HT1080 (cell line): ENCODE measurements around the gene SCAMP5. TPM values are rescaled to one million over a fixed set of nuclear protein-coding genes. Genes with fewer than 3 reads are reported as not detected.
A peak's percentile ranks its signal among the peaks of the same experiment; 100 is the strongest.

Source experiments
- DNase-seq: peaks from one replicate; pipeline ENCODE4 v3.0.0-alpha.2; 2015; ENCODE audit warnings: low read depth
- total RNA-seq: library from RNA; depleted of rRNA; stranded (reverse); fragments of >200 nt; shearing (Covaris generic); gene quantifications from 2 replicates; pipeline ENCODE4 v1.2.3, GENCODE V29; 2014

The SCAMP5 gene
- total RNA-seq, 1 experiment from 2014 or later = 1.8 TPM

GRCh38 chr15:75021341-75021740 is 26.0 kb downstream of the SCAMP5 start:
- no peak for DNase-seq

- no peak for DNase-seq
Observed at GRCh38 chr15:75022783-75023180, 27.4 kb downstream of the SCAMP5 start.

- peak; percentile 94 for DNase-seq
Observed at GRCh38 chr15:75023181-75023871, 28.0 kb downstream of the SCAMP5 start, which contains the start of gene PPCDC. PPCDC (plus strand) TSS chr15:75023590; CDS start chr15:75028319, 4,729 bp downstream.

- DNase-seq = peak; percentile 41
Observed at GRCh38 chr15:75023872-75024636, 28.7 kb downstream of the SCAMP5 start.

- no peak for DNase-seq
Observed at GRCh38 chr15:75025107-75025506, 29.7 kb downstream of the SCAMP5 start.

GRCh38 chr15:75025548-75026260 is 30.3 kb downstream of the SCAMP5 start:
- no peak for DNase-seq

- DNase-seq = no peak
Observed at GRCh38 chr15:75027551-75027950, 32.2 kb downstream of the SCAMP5 start.

GRCh38 chr15:75028991-75029377 is 33.6 kb downstream of the SCAMP5 start:
- no peak for DNase-seq

GRCh38 chr15:75029378-75030022 is 34.1 kb downstream of the SCAMP5 start:
- peak; percentile 86 for DNase-seq

- DNase-seq = peak; percentile 52
Observed at GRCh38 chr15:75030023-75030413, 34.7 kb downstream of the SCAMP5 start.

- no peak for DNase-seq
Observed at GRCh38 chr15:75030424-75030823, 35.1 kb downstream of the SCAMP5 start.

GRCh38 chr15:75031848-75032247 is 36.5 kb downstream of the SCAMP5 start:
- no peak for DNase-seq

- DNase-seq = no peak
Observed at GRCh38 chr15:75032395-75032794, 37.0 kb downstream of the SCAMP5 start.

- DNase-seq = no peak
Observed at GRCh38 chr15:75033809-75034208, 38.4 kb downstream of the SCAMP5 start.

- no peak for DNase-seq
Observed at GRCh38 chr15:75034615-75035014, 39.3 kb downstream of the SCAMP5 start.

GRCh38 chr15:75036212-75036616 is 40.9 kb downstream of the SCAMP5 start:
- peak; percentile 53 for DNase-seq

- DNase-seq = peak; percentile 71
Observed at GRCh38 chr15:75037685-75038084, 42.3 kb downstream of the SCAMP5 start.

- no peak for DNase-seq
Observed at GRCh38 chr15:75038231-75038630, 42.9 kb downstream of the SCAMP5 start.

GRCh38 chr15:75042730-75043508 is 47.6 kb downstream of the SCAMP5 start:
- DNase-seq = peak; percentile 74

- DNase-seq = peak; percentile 100
Observed at GRCh38 chr15:75043509-75044257, 48.3 kb downstream of the SCAMP5 start.
